ENCODE data around the gene ZNF322.

Gene ZNF322

DNA sequence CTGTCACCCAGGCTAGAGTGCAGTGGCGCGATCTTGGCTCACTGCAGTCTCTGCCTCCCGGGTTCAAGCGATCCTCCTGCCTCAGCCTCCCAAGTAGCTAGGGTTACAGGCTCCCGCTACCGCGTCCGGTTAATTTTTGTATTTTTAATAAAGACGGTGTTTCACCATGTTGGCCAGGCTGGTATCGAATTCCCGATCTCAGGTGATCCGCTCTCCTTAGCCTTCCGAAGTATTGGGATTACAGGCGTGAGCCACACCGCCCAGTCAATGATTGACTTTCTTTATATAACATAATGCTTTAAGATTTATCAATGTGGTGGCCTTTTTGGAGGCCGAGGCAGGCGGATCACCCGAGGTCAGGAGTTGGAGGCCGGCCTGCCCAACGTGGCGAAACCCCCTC, 70.6 kb downstream of the ZNF322 start:
- no peak for FAIRE-seq
